Lung (tissue), 12 donors: ENCODE results near the gene ATP4A. TPM values are rescaled to one million over a fixed set of nuclear protein-coding genes. Genes with fewer than 3 reads are reported as not detected.

Source experiments
- ATAC-seq: fragments of 200-7000 bp; cut with Tn5 transposase; one replicate; pipeline ENCODE4 v1.9.1; 2020; ENCODE audit warnings: moderate number of reproducible peaks; ENCODE audit not compliant: insufficient read depth, low FRiP score
- DNase-seq, 3 donors: peaks; one replicate each; pipeline ENCODE4 v3.0.0-alpha.2; 2013 to 2017
- H3K27ac ChIP-seq, 2 donors: one replicate each; pipeline ENCODE4 v1.5.1; 2013; ENCODE audit warnings: mild to moderate bottlenecking in 2 of 2, moderate library complexity in 2 of 2, control low read depth in 1 of 2, inconsistent platforms in 1 of 2, low read depth in 1 of 2, low read length in 1 of 2
- H3K27me3 ChIP-seq, 3 donors: one replicate each; pipeline ENCODE4 v1.5.1; 2013; ENCODE audit warnings: low read length in 2 of 3; ENCODE audit not compliant: control insufficient read depth in 3 of 3, insufficient read depth in 3 of 3
- H3K36me3 ChIP-seq, 4 donors: one replicate each; pipeline ENCODE4 v1.5.1; 2013; ENCODE audit warnings: low read length in 4 of 4, mild to moderate bottlenecking in 1 of 4, moderate library complexity in 1 of 4; ENCODE audit not compliant: control insufficient read depth in 4 of 4, insufficient read depth in 4 of 4
- H3K4me1 ChIP-seq, 5 donors: one replicate each; pipeline ENCODE4 v1.5.1; 2013; ENCODE audit warnings: low read length in 5 of 5, mild to moderate bottlenecking in 2 of 5, moderate library complexity in 1 of 5; ENCODE audit not compliant: control insufficient read depth in 5 of 5, insufficient read depth in 5 of 5
- H3K4me3 ChIP-seq: one replicate; pipeline ENCODE4 v1.5.1; 2013; ENCODE audit warnings: mild to moderate bottlenecking, control low read depth, moderate library complexity
- H3K9ac ChIP-seq, 2 donors: one replicate each; pipeline ENCODE4 v1.5.1; 2013; ENCODE audit warnings: low read length in 2 of 2, control low read depth in 1 of 2; ENCODE audit not compliant: insufficient read depth in 1 of 2
- H3K9me3 ChIP-seq, 4 donors: one replicate each; pipeline ENCODE4 v1.5.1; 2013; ENCODE audit warnings: low read length in 3 of 4, mild to moderate bottlenecking in 1 of 4, moderate library complexity in 1 of 4; ENCODE audit not compliant: control insufficient read depth in 4 of 4, insufficient read depth in 3 of 4
- CTCF ChIP-seq: IDR thresholded peaks from 2 replicates; pipeline ENCODE4 v1.5.1; 2012; ENCODE audit warnings: mild to moderate bottlenecking; ENCODE audit errors: control extremely low read depth, extremely low read depth
- WGBS, 2 donors: extraction: QIAGEN DNeasy Blood & Tissue Kit; methylation state at CpG; one replicate each; pipeline ENCODE4 v1.1.7; 2013; 5-methylcytosine and 5-hydroxymethylcytosine counted together
- polyA plus RNA-seq, 2 donors: library from polyadenylated mRNA; stranded (reverse); fragments of 200-250 nt; gene quantifications; one replicate each; pipeline ENCODE4 v1.2.1, GENCODE V29; 2013
- total RNA-seq, 2 donors: library from RNA; depleted of rRNA in 1 of 2; stranded (reverse); fragments of >200 nt in 1 of 2; gene quantifications; one replicate each; pipeline ENCODE4 v1.2.1, GENCODE V29; 2014 to 2021
- donor health status: control.
- donor health status: control.
- donor health status: Bipolar disorder and iron deficiency.
- donor health status: healthy.
- donor health status: DM: yes; HTN: yes; CAD: no.

Gene ATP4A
- total and polyA plus RNA-seq, 4 donors: 0.01 TPM; not detected in 3

- TF ChIP-seq CTCF: no peak
- 85 to 92% methylated on average over 9 of the region's 9 CpGs for WGBS, 2 donors
- ATAC-seq: no peak
- peaks cover 10 to 32% (median 11%) of the 10 kb centered on the region in 3 donors for H3K27me3 ChIP-seq
- DNase-seq: no peak
- no peak overlapping the region for H3K9ac ChIP-seq
- H3K27ac ChIP-seq: no peak overlapping the region
- H3K36me3 ChIP-seq: no peaks in the 10 kb centered on the region
- peaks cover 0 to 10% (median 0%) of the 10 kb centered on the region in 5 donors for H3K4me1 ChIP-seq
- no peaks in the 10 kb centered on the region for H3K9me3 ChIP-seq
- no peak overlapping the region for H3K4me3 ChIP-seq
Measured at GRCh38 chr19:35556025-35556590, 7.3 kb downstream of the ATP4A start.

- no peak overlapping the region for H3K9ac ChIP-seq
- H3K36me3 ChIP-seq: no peaks in the 10 kb centered on the region
- H3K27ac ChIP-seq: no peak overlapping the region
- ATAC-seq (no peak), DNase-seq (no peak)
- H3K9me3 ChIP-seq: no peaks in the 10 kb centered on the region
- H3K27me3 ChIP-seq: peaks cover 9 to 29% (median 10%) of the 10 kb centered on the region in 3 donors
- no peak overlapping the region for H3K4me3 ChIP-seq
- 72 to 76% methylated on average over 30 of the region's 30 CpGs for WGBS, 2 donors
- TF ChIP-seq CTCF: no peak
- H3K4me1 ChIP-seq: peaks cover 0 to 10% (median 0%) of the 10 kb centered on the region in 5 donors
Measured at GRCh38 chr19:35555301-35556005, 8.0 kb downstream of the ATP4A start.

GRCh38 chr19:35554076-35554475 lies 9.4 kb downstream of the ATP4A start:
- Histone ChIP-seq H3K36me3 (no peaks in the 10 kb centered on the region), H3K4me1 (peaks cover 0 to 10% (median 0%) of the 10 kb centered on the region in 5 donors), H3K9ac (no peak overlapping the region), H3K27ac (no peak overlapping the region), H3K9me3 (no peaks in the 10 kb centered on the region), H3K4me3 (no peak overlapping the region), H3K27me3 (peaks cover 3 to 16% (median 10%) of the 10 kb centered on the region in 3 donors)
- no peak for DNase-seq
- TF ChIP-seq CTCF: no peak
- no peak for ATAC-seq
- WGBS, 2 donors: 67 to 83% methylated on average over 5 of the region's 5 CpGs
